ENCODE data around the gene KATNIP.

KATNIP gene

DNA sequence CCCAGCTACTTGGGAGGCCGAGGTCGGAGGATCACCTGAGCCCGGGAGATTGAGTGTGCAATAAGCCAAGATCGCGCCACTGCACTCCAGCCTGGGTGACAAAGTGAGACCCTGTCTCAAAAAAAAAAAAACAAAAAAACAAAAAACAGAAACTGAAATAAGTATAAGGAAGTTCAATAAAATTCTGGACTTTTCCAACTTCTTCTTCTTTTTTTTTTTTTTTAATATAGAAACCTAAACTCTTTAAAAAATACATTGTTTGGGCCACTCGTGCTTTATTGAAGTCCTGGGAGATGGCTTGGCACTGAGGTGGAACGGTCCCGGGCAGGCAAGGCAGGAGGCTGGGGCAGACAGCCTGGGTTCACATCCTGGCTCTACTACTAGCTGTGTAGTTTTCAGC lies 36.8 kb downstream of the KATNIP start:
- DNase-seq, result no peak

DNA sequence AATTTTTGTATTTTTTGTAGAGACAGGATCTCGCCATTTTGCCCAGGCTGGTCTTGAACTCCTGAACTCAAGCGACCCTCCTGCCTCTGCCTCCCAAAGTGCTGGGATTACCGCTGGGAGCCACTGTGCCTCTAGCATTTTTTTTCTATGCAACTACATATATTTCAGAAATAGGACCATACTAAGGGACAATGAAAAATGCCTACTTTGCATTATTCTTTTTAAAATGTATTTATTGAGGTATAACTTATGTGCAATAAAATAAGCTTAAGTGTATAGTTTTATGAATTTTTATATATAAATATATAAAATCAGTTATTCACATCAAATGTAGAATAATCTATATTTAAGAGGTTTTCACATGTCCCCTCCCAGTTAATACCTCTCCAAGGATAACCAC lies 38.1 kb downstream of the KATNIP start:
- DNase-seq, result no peak

DNA sequence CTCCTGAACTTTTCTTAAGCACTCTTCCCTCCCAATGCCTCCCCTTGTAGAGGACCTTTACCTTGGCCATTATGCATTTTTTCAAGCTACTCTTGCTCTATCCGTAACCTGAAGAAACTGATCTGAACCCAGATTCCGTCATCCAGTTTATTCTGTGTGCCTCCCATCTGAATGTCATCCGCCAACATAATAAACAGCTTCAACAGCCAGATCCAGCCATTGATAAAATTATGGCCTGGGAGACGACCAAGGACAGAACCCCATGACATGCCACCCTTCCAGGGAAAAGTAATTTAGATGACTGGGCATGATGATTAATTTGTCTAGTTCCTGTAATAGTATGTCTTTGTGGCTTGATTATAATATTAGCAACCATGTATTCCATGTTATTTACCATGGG lies 41.9 kb downstream of the KATNIP start:
- DNase-seq, result no peak

DNA sequence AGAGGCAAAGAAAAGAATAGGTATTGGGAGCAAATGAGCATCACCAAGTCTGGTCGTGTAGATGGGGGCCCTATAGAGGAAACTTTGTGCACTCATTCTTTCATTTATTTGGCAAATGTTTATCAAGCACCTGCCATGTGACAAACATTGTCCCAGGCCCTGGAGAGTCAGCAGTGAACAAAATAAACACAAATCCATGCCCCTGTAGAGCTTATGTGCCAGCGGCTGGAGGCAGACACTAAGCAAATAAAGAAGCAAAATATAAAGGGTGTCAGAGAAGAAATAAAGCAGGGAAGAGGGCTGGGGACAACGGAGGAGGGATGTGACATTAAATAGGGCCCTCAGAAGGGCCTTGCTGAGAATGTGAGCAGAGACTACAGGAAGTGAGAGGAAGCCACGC lies 45.5 kb downstream of the KATNIP start:
- no peak for DNase-seq

DNA sequence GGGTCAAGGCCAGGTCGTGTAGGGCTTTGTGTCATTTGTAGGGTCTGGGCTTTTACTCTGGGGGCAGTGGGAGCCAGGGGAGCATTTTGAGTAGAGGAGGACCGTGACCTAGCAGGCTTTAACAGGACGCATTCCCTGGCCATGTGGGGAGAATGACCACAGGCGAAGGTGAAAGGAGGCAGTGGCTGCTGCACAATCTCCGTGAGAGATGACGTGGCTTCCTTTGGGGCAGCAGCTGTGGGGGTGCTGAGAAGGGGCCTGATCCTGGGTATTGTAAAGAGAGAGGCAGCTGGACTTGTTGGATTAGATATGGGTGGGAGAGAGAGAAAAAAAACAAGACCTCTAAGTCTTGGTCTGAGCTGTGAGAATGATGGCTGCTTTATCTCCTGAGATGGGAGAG lies 46.0 kb downstream of the KATNIP start:
- no peak for DNase-seq

DNA sequence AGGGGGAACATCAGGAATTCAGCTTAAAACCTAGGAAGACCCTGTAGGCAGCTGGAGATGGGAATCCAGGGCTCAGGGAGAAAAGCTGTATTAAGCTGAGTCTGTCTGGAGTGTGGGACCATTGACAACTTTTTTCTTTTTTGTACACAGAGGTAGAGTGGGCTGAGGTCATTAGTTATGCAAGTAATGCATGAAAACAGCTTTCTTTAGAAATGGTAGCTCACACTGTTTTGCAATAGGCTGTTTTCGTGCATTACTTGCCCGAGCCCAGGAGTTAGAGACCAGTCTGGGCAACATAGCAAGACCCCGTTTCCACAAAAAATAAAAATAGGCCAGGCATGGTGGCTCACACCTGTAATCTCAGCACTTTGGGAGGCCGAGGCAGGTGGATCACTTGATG lies 46.5 kb downstream of the KATNIP start:
- DNase-seq, result no peak

DNA sequence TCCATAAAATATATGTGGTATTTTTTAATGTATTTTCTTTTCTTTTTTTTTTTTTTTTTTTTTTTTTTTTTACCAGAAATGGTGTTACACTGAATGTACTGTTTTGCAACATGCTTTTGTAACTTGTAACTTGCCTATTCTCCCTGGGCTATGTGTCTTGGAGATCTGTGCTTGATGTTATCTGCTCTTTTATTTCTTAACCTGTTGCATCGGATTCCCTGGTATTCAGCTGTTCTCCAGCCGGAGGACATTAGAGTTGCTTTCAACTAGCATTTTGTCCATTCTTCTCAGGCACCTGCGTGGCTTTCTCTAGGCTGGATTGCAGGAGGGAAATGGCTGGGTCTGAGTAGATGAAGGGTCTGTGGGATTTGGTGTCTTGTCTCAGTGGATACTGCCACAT lies 47.4 kb downstream of the KATNIP start:
- DNase-seq, result no peak

DNA sequence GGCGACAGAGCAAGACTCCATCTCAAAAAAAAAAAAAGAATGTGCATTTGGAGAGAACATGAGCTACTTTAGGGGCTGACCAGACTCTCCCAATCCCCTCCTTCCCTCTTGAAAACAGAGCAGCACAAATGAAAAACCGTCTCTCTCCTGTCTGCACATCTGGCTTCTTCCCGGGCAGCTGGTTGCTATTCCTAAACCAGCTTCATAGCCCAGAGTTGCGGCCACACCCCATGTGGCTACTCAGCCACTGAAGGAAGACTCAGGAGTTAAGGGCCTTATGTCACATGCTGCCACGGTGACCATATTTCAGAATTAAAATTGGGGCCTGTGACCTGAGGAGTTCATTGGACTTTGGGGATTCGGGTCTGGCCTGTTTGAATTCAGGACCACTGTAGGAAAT lies 48.3 kb downstream of the KATNIP start:
- DNase-seq, result no peak

DNA sequence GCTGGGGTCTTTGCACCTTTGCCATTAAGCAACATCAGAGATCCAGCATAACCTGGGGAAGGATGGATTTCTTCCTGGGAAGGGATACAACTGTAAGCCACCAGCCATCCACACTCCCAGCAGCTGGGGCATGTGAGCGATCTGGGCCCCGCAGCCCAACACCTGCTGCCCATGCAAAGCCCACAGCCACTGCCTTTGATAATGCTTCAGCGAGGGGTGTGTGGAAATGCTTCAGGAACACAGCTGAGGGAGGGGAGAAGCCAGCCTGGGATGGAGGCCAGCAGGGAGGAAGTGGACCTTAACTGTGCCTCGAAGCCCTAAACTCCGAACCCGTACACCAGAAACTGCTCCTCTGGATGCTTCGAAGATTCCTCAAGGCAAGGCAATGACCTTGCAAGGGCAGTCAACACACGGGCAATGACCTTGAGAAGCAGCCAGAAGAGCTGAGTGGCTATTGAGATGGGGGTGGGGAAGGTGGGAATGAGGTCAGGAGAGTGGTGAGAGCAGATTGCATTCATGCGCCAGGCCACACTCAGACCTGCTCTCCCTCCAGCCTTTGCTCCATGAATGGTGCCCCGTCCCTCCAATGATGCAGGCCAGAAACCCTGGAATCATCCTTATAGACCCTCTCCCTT lies 49.1 kb downstream of the KATNIP start:
- DNase-seq, result no peak

DNA sequence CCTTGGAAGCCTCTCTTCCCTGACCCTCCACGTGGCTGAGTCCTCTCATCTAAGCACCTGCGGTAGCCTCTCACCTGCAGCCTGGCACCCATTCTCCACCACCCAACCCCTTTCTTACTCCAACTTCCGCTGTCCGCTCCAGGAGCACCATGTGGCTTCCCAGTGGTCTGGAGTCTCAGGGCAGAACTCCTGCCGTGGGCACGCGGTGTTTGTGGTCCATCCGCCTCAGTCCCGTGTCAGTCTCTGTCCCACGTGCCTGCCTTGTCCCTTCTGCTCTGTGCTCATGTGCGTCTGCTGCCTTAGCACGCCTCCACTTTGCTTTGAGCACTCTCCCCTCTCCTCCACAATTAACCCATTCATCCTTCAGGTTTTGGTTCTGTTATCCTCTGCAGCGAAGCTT lies 49.7 kb downstream of the KATNIP start:
- DNase-seq, result no peak
